ENCODE results near the gene ATMIN.

Gene ATMIN

DNA sequence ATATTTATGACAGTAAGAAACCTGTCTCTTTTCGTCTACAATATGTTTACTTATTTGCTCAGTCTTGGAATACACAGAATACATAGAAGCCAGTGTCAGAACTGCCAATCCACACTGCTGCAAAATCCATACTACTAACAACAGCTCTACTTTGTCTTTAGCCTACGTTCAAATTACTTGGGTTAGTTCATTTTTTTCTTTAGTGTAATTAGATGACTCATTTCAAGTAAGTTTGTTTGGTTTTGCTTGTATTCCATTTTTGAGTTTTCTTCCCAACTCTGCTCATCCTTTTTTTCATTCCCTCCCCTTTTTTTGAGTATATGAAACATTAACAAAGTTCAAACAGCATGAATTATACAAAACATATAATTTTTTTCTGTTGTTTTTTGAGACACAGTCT is 45.8 kb upstream of the ATMIN start:
- H2BK5ac ChIP-seq (ENCODE audit: low read length) = no peak overlapping the region
- WGBS, 2 donors (ENCODE audit: extremely low coverage in 2 of 2, insufficient read length in 2 of 2, insufficient replicate concordance in 1 of 2) = no CpG with 5 or more reads among the region's 2 CpGs
- no peak overlapping the region for H3K4ac ChIP-seq (ENCODE audit: low read length)
- no peaks in the 10 kb centered on the region for H3K27me3 ChIP-seq (ENCODE audit: control insufficient read depth in 3 of 3, insufficient read depth in 3 of 3, low read depth in 1 of 3, low read length in 3 of 3)
- no peak overlapping the region for H3K27ac ChIP-seq (replicated peaks; ENCODE audit: low read length)
- H3K9me3 ChIP-seq (replicated peaks in 1 of 2; ENCODE audit: control insufficient read depth in 2 of 2, insufficient read depth in 1 of 2, low read depth in 1 of 2, low read length in 2 of 2) = no peaks in the 10 kb centered on the region
- no peak overlapping the region for H2BK120ac ChIP-seq (ENCODE audit: low read depth, low read length)
- H4K8ac ChIP-seq (ENCODE audit: low read depth, low read length) = no peak overlapping the region
- no peak overlapping the region for H2AFZ ChIP-seq (ENCODE audit: low read length)
- no peak overlapping the region for H3K4me3 ChIP-seq (ENCODE audit: low read length in 2 of 2)
- no peak overlapping the region for H3K23ac ChIP-seq (ENCODE audit: low read depth, low read length, poor library complexity)
- DNase-seq (ENCODE audit: low spot score) = no peak
- H2BK15ac ChIP-seq (ENCODE audit: low read length) = no peak overlapping the region
- peaks cover 3 to 38% of the 10 kb centered on the region in 2 donors for H3K36me3 ChIP-seq (replicated peaks in 1 of 2; ENCODE audit: control insufficient read depth in 2 of 2, insufficient read depth in 2 of 2, low read length in 2 of 2)
- H3K14ac ChIP-seq (ENCODE audit: low read length) = no peak overlapping the region
- H3K9ac ChIP-seq (ENCODE audit: low read depth, low read length, poor library complexity) = no peak overlapping the region
- H2AK5ac ChIP-seq (ENCODE audit: low read depth, low read length) = no peak overlapping the region
- H2BK12ac ChIP-seq (ENCODE audit: low read length) = no peak overlapping the region
- H3K18ac ChIP-seq (ENCODE audit: low read length) = no peak overlapping the region
- H3K4me1 ChIP-seq (ENCODE audit: control insufficient read depth in 2 of 2, insufficient read depth in 1 of 2, low read depth in 1 of 2, low read length in 2 of 2) = peaks cover 0 to 5% of the 10 kb centered on the region in 2 donors
- no peak overlapping the region for H3K4me2 ChIP-seq (ENCODE audit: insufficient read depth, low read length, poor library complexity, severe bottlenecking)
- H3K79me1 ChIP-seq (ENCODE audit: low read depth, low read length) = no peaks in the 10 kb centered on the region
- no peak overlapping the region for H4K91ac ChIP-seq (ENCODE audit: low read depth, low read length, poor library complexity)

GRCh38 chr16:80990577-80990976 is 45.1 kb upstream of the ATMIN start:
- H2BK15ac ChIP-seq (ENCODE audit: low read length) = no peak overlapping the region
- H3K4me2 ChIP-seq (ENCODE audit: insufficient read depth, low read length, poor library complexity, severe bottlenecking) = no peak overlapping the region
- H3K79me1 ChIP-seq (ENCODE audit: low read depth, low read length) = no peaks in the 10 kb centered on the region
- peaks cover 0 to 5% of the 10 kb centered on the region in 2 donors for H3K4me1 ChIP-seq (ENCODE audit: control insufficient read depth in 2 of 2, insufficient read depth in 1 of 2, low read depth in 1 of 2, low read length in 2 of 2)
- no peak overlapping the region for H3K18ac ChIP-seq (ENCODE audit: low read length)
- no peak overlapping the region for H3K14ac ChIP-seq (ENCODE audit: low read length)
- no peak overlapping the region for H3K4ac ChIP-seq (ENCODE audit: low read length)
- no CpG with 5 or more reads among the region's 3 CpGs for WGBS, 2 donors (ENCODE audit: extremely low coverage in 2 of 2, insufficient read length in 2 of 2, insufficient replicate concordance in 1 of 2)
- no peak overlapping the region for H4K8ac ChIP-seq (ENCODE audit: low read depth, low read length)
- no peak overlapping the region for H2AFZ ChIP-seq (ENCODE audit: low read length)
- no peak overlapping the region for H3K4me3 ChIP-seq (ENCODE audit: low read length in 2 of 2)
- H2BK120ac ChIP-seq (ENCODE audit: low read depth, low read length) = no peak overlapping the region
- no peaks in the 10 kb centered on the region for H3K9me3 ChIP-seq (replicated peaks in 1 of 2; ENCODE audit: control insufficient read depth in 2 of 2, insufficient read depth in 1 of 2, low read depth in 1 of 2, low read length in 2 of 2)
- peaks cover 3 to 37% of the 10 kb centered on the region in 2 donors for H3K36me3 ChIP-seq (replicated peaks in 1 of 2; ENCODE audit: control insufficient read depth in 2 of 2, insufficient read depth in 2 of 2, low read length in 2 of 2)
- H3K23ac ChIP-seq (ENCODE audit: low read depth, low read length, poor library complexity) = no peak overlapping the region
- H2BK5ac ChIP-seq (ENCODE audit: low read length) = no peak overlapping the region
- no peak overlapping the region for H2BK12ac ChIP-seq (ENCODE audit: low read length)
- no peak overlapping the region for H2AK5ac ChIP-seq (ENCODE audit: low read depth, low read length)
- DNase-seq (ENCODE audit: low spot score) = no peak
- no peaks in the 10 kb centered on the region for H3K27me3 ChIP-seq (ENCODE audit: control insufficient read depth in 3 of 3, insufficient read depth in 3 of 3, low read depth in 1 of 3, low read length in 3 of 3)
- no peak overlapping the region for H4K91ac ChIP-seq (ENCODE audit: low read depth, low read length, poor library complexity)
- H3K27ac ChIP-seq (replicated peaks; ENCODE audit: low read length) = no peak overlapping the region
- no peak overlapping the region for H3K9ac ChIP-seq (ENCODE audit: low read depth, low read length, poor library complexity)

GRCh38 chr16:80990978-80991377 is 44.7 kb upstream of the ATMIN start:
- Histone ChIP-seq H2AFZ (ENCODE audit: low read length) (no peak overlapping the region), H3K14ac (ENCODE audit: low read length) (no peak overlapping the region), H2BK5ac (ENCODE audit: low read length) (no peak overlapping the region), H3K23ac (ENCODE audit: low read depth, low read length, poor library complexity) (no peak overlapping the region), H3K79me1 (ENCODE audit: low read depth, low read length) (no peaks in the 10 kb centered on the region), H2AK5ac (ENCODE audit: low read depth, low read length) (no peak overlapping the region), H3K27me3 (ENCODE audit: control insufficient read depth in 3 of 3, insufficient read depth in 3 of 3, low read depth in 1 of 3, low read length in 3 of 3) (no peaks in the 10 kb centered on the region), H4K91ac (ENCODE audit: low read depth, low read length, poor library complexity) (no peak overlapping the region), H3K18ac (ENCODE audit: low read length) (no peak overlapping the region), H3K9me3 (replicated peaks in 1 of 2; ENCODE audit: control insufficient read depth in 2 of 2, insufficient read depth in 1 of 2, low read depth in 1 of 2, low read length in 2 of 2) (no peaks in the 10 kb centered on the region), H4K8ac (ENCODE audit: low read depth, low read length) (no peak overlapping the region), H3K4me3 (ENCODE audit: low read length in 2 of 2) (no peak overlapping the region), H2BK12ac (ENCODE audit: low read length) (no peak overlapping the region), H3K4ac (ENCODE audit: low read length) (no peak overlapping the region), H2BK120ac (ENCODE audit: low read depth, low read length) (no peak overlapping the region), H3K4me2 (ENCODE audit: insufficient read depth, low read length, poor library complexity, severe bottlenecking) (no peak overlapping the region), H2BK15ac (ENCODE audit: low read length) (no peak overlapping the region), H3K4me1 (ENCODE audit: control insufficient read depth in 2 of 2, insufficient read depth in 1 of 2, low read depth in 1 of 2, low read length in 2 of 2) (peaks cover 0 to 5% of the 10 kb centered on the region in 2 donors), H3K36me3 (replicated peaks in 1 of 2; ENCODE audit: control insufficient read depth in 2 of 2, insufficient read depth in 2 of 2, low read length in 2 of 2) (peaks cover 3 to 41% of the 10 kb centered on the region in 2 donors), H3K9ac (ENCODE audit: low read depth, low read length, poor library complexity) (no peak overlapping the region), H3K27ac (replicated peaks; ENCODE audit: low read length) (no peak overlapping the region)
- DNase-seq (ENCODE audit: low spot score) = no peak
- no CpG with 5 or more reads among the region's 2 CpGs for WGBS, 2 donors (ENCODE audit: extremely low coverage in 2 of 2, insufficient read length in 2 of 2, insufficient replicate concordance in 1 of 2)

GRCh38 chr16:80991792-80992430 is 43.7 kb upstream of the ATMIN start:
- no peak overlapping the region for H3K4me2 ChIP-seq (ENCODE audit: insufficient read depth, low read length, poor library complexity, severe bottlenecking)
- H2AFZ ChIP-seq (ENCODE audit: low read length) = no peak overlapping the region
- H3K4me1 ChIP-seq (ENCODE audit: control insufficient read depth in 2 of 2, insufficient read depth in 1 of 2, low read depth in 1 of 2, low read length in 2 of 2) = peaks cover 0 to 5% of the 10 kb centered on the region in 2 donors
- H3K9ac ChIP-seq (ENCODE audit: low read depth, low read length, poor library complexity) = no peak overlapping the region
- no peak overlapping the region for H3K18ac ChIP-seq (ENCODE audit: low read length)
- H3K14ac ChIP-seq (ENCODE audit: low read length) = no peak overlapping the region
- no peak overlapping the region for H3K27ac ChIP-seq (replicated peaks; ENCODE audit: low read length)
- H3K27me3 ChIP-seq (ENCODE audit: control insufficient read depth in 3 of 3, insufficient read depth in 3 of 3, low read depth in 1 of 3, low read length in 3 of 3) = no peaks in the 10 kb centered on the region
- H4K91ac ChIP-seq (ENCODE audit: low read depth, low read length, poor library complexity) = no peak overlapping the region
- peaks cover 3 to 45% of the 10 kb centered on the region in 2 donors for H3K36me3 ChIP-seq (replicated peaks in 1 of 2; ENCODE audit: control insufficient read depth in 2 of 2, insufficient read depth in 2 of 2, low read length in 2 of 2)
- no peaks in the 10 kb centered on the region for H3K9me3 ChIP-seq (replicated peaks in 1 of 2; ENCODE audit: control insufficient read depth in 2 of 2, insufficient read depth in 1 of 2, low read depth in 1 of 2, low read length in 2 of 2)
- no peak overlapping the region for H3K23ac ChIP-seq (ENCODE audit: low read depth, low read length, poor library complexity)
- no peak overlapping the region for H2BK5ac ChIP-seq (ENCODE audit: low read length)
- H3K4ac ChIP-seq (ENCODE audit: low read length) = no peak overlapping the region
- no peak overlapping the region for H2BK12ac ChIP-seq (ENCODE audit: low read length)
- H2BK15ac ChIP-seq (ENCODE audit: low read length) = no peak overlapping the region
- WGBS, 2 donors (ENCODE audit: extremely low coverage in 2 of 2, insufficient read length in 2 of 2, insufficient replicate concordance in 1 of 2) = no CpG with 5 or more reads among the region's 6 CpGs
- DNase-seq (ENCODE audit: low spot score) = no peak
- no peak overlapping the region for H2BK120ac ChIP-seq (ENCODE audit: low read depth, low read length)
- H3K79me1 ChIP-seq (ENCODE audit: low read depth, low read length) = no peaks in the 10 kb centered on the region
- no peak overlapping the region for H4K8ac ChIP-seq (ENCODE audit: low read depth, low read length)
- no peak overlapping the region for H2AK5ac ChIP-seq (ENCODE audit: low read depth, low read length)
- H3K4me3 ChIP-seq (ENCODE audit: low read length in 2 of 2) = no peak overlapping the region

All from neuronal stem cell (in vitro differentiated cells).